ENCODE results near the gene ZNF761.

ZNF761 gene

GRCh38 chr19:53506728-53507127 lies 74.9 kb downstream of the ZNF761 start:
- no peak for TF ChIP-seq CTCF (IDR thresholded peaks at IDR 0.05; ENCODE audit: low read depth, low read length)
- H3K4me3 ChIP-seq (replicated peaks in 1 of 2; ENCODE audit: low read depth in 2 of 2, low read length in 2 of 2) = no peak overlapping the region
- DNase-seq (ENCODE audit: low read depth in 2 of 2) = no peak
